HG03571 (cell line): ENCODE measurements around the gene MTX1.
"Not testable (repeated sequence)": the region's sequence is repeated elsewhere in the genome, so short reads cannot be mapped to it uniquely, and the experiment has no call there.

Experiments
- ATAC-seq: cut with Tn5 transposase; IDR thresholded peaks from one replicate; pipeline ENCODE4 v1.9.1; 2021; ENCODE audit not compliant: unreplicated experiment

The MTX1 gene

GRCh38 chr1:155232001-155232978 is 23.8 kb downstream of the MTX1 start:
- not testable (repeated sequence) for ATAC-seq

- ATAC-seq: not testable (repeated sequence)
Measured at GRCh38 chr1:155233502-155233901, 25.0 kb downstream of the MTX1 start.

- ATAC-seq: not testable (repeated sequence)
Measured at GRCh38 chr1:155235375-155235774, 26.9 kb downstream of the MTX1 start.

DNA sequence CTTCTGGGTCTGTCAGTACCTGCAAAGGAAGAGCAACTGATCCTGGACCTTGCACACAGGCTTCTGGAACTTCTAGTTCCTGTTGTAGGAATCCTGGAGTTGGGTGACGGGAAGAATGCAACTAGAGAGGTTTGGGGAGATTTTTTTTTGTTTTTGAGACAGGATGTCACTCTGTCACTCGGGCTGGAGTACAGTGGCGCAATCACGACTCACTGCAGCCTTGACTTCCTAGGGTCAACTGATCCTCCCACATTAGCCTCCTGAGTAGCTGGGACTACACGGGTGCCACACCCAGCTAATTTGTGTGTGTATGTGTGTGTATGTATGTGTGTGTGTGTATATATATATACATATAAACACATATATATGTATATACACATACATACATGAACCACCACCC is 28.0 kb downstream of the MTX1 start:
- ATAC-seq: no peak

DNA sequence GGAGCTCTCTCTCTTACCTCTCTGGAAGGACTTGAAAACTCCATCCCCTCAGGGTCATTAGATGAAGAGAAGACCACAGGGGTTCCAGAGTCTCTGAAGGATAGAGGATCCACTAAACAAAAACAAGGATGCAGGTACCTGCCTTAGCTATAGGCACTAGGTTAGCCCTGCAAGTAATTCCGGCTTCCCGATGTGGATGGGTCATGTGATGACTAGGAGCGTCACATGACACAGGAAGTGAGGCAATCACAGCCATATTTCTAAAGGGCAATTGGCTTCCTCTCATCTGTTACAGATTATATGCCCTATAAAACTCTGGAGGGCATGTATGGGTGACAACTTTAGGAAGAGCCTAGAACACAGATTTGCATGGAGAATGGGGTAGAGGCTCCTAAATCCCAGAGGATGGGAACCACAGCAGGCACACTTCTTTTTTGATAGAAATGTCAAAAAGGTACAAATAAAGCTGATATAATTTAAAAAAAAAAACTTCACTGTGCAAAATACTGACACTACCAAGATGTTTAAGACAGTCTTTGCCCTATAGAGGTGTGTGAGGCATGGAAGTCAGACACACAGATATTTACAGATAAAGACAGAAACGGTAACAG is 32.7 kb downstream of the MTX1 start:
- ATAC-seq: no peak

- no peak for ATAC-seq
Measured at GRCh38 chr1:155241841-155242264, 33.4 kb downstream of the MTX1 start.

GRCh38 chr1:155242805-155243358 is 34.4 kb downstream of the MTX1 start:
- ATAC-seq: no peak

DNA sequence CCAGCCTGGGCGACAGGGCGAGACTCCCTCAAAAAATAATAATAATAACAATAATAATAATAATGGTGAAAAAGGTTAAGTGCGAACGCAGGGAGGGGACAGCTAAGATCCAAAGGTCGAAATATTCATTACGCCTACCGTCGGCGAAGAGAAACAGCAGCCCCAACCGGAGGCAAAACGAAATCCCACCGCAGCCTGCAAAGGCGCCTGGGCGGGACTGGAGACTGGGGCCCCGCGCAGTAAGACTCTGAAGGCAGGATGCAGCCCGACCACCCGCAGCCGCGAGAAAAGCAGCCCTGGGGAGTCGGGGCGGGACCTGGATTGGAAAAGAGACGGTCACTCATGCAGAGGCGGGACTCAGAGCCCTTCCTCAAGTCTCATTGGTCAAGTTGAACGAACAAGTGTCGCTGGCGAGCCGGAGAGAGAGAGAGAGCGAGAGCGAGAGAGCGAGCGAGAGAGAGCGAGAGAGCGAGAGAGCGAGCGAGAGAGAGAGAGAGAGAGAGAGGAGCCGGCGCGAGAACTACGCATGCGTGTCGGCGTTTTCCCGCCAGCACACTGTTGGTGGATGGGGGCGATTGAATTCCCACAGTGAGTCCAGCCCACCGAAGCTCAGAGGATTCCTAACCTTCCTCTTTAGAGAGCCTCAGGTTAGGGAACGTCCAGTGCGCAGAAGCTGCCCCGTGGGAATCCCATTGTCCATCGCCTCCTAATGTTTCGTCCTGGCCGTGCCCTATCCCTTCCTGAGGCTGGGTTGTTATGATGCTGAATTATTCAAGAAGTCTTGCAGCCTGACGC is 36.1 kb downstream of the MTX1 start:
- ATAC-seq: peak; percentile 81

DNA sequence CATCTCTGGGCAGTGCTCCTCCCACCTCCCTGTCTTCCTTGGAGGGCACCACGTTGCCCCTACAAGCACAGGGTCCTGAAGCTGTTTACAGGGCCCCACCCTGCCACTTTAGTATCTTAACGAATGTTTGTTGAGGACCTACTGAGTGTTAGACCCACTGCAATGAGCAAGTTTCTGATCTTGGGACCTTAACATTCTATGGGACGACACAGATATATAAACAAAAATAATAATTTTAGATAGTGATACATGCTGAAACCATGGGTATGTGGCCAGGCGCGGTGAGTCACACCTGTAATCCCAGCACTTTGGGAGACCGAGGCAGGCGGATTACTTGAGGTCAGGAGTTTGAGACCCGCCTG is 36.6 kb downstream of the MTX1 start:
- no peak for ATAC-seq

- not testable (repeated sequence) for ATAC-seq
Measured at GRCh38 chr1:155246796-155247195, 38.3 kb downstream of the MTX1 start.

- ATAC-seq: no peak
Measured at GRCh38 chr1:155247667-155248553, 39.4 kb downstream of the MTX1 start.

GRCh38 chr1:155250246-155250632 is 41.7 kb downstream of the MTX1 start:
- peak; percentile 17 for ATAC-seq

GRCh38 chr1:155250633-155251449 is 42.3 kb downstream of the MTX1 start:
- peak; percentile 71 for ATAC-seq

DNA sequence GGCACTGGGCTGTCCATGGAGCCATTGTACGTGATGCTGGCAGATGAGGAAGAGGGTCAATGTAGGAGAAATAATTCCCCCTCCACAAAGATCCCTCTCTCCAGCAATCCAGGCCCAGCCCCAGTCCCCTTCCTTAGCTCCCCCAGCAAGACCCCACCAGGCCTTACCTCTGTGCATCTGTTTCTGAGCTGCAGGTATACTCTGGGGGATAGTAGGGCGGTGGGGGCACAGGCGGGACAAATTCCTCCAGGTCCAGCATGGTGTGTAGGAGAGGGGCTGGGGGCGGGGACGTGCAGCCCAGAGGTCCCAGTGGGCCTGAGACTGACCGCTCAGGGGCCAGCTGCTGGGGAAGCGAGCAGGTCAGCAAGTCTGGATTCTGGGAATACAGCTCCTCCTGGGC is 43.1 kb downstream of the MTX1 start:
- no peak for ATAC-seq

- ATAC-seq: no peak
Measured at GRCh38 chr1:155253208-155253607, 44.7 kb downstream of the MTX1 start.

DNA sequence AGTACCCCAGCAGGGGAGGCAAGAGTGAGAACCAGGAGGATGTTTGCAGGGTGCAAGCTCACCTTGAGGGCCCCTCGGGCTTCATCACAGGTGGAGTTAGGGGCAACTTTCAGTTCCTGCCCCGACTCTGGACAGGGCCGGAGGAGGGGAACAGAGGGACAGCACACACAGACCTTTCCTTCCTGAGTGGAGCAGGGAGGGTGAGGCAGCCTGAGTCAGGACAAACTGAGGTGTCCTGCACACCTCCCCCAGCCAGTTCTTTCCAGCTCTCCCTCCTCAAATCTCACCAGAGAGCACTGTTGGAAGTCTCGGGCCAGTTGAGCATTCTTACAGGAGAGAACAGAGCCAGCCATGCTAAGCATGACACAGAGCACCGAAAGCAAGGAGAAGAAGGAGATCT is 45.3 kb downstream of the MTX1 start:
- ATAC-seq: no peak

- ATAC-seq: no peak
Measured at GRCh38 chr1:155254228-155254713, 45.8 kb downstream of the MTX1 start.

- ATAC-seq: no peak
Measured at GRCh38 chr1:155254714-155255242, 46.3 kb downstream of the MTX1 start.
